Prostate gland (tissue), 2 donors: ENCODE data around the gene PATZ1.

ENCODE experiments used
- POLR2A ChIP-seq: fragments of 450-650 bp; IDR thresholded peaks from one replicate; pipeline ENCODE4 v1.6.1; 2016; ENCODE audit warnings: antibody characterized with exemption, mild to moderate bottlenecking
- TF ChIP-seq, protein P1 (sequence below), 4 experiments: fragments of 200-600 bp in 2 of 4; fragments of 450-650 bp in 2 of 4; sonication (generic) in 2 of 4; IDR thresholded peaks; 1 replicate in 3 of 4; 2 replicates in 1 of 4; pipeline ENCODE4 v1.5.1; 2016 to 2019; ENCODE audit warnings: antibody characterized with exemption in 4 of 4, mild to moderate bottlenecking in 2 of 4, moderate library complexity in 2 of 4

DNA sequence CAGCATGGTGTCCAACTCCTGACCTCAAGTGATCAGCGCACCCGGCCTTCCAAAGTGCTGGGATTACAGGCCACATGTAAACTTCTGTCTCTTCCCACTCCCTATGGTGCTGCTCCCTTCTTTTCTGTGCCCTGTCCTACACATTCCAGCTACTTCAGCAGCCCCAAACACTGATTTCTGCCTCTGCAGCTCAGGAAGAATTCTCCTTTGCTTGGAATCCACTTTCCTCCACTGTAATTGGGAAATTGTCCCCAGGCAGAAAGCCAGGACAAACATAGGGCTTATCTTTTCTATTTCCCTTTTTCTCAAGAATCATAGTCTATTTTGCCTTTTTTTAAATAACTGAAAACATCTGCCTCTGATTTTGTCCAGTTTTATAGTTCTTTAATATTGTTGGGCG is 32.0 kb upstream of the PATZ1 start:
- TF ChIP-seq, protein P1, sequence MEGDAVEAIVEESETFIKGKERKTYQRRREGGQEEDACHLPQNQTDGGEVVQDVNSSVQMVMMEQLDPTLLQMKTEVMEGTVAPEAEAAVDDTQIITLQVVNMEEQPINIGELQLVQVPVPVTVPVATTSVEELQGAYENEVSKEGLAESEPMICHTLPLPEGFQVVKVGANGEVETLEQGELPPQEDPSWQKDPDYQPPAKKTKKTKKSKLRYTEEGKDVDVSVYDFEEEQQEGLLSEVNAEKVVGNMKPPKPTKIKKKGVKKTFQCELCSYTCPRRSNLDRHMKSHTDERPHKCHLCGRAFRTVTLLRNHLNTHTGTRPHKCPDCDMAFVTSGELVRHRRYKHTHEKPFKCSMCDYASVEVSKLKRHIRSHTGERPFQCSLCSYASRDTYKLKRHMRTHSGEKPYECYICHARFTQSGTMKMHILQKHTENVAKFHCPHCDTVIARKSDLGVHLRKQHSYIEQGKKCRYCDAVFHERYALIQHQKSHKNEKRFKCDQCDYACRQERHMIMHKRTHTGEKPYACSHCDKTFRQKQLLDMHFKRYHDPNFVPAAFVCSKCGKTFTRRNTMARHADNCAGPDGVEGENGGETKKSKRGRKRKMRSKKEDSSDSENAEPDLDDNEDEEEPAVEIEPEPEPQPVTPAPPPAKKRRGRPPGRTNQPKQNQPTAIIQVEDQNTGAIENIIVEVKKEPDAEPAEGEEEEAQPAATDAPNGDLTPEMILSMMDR (IDR thresholded peaks at IDR 0.05), result no peak
- TF ChIP-seq POLR2A, result no peak
